Panc1 (cell line): ENCODE measurements around the gene SDK1. TPM values are rescaled to one million over a fixed set of nuclear protein-coding genes. Genes with fewer than 3 reads are reported as not detected.

Experiments
- ATAC-seq: fragments of 200-7000 bp; cut with Tn5 transposase; 2 replicates; pipeline ENCODE4 v1.9.1; 2020; ENCODE audit warnings: mild to moderate bottlenecking, moderate library complexity
- BruUV-seq: library from RNA; stranded (reverse); fragments of 400-500 nt; replicated peaks from 2 replicates; lab custom pipeline; 2021; lab: Mats Ljungman, UMichigan
- CTCF ChIA-PET: fragments of 300-600 bp; sonication (Branson Sonifier 250); formaldehyde crosslinking; loops from one replicate; lab custom pipeline; 2022; ENCODE audit warnings: antibody characterized with exemption; lab: Charles Lee
- POLR2A ChIA-PET: fragments of 300-600 bp; sonication (Branson Sonifier 250); formaldehyde crosslinking; loops from one replicate; lab custom pipeline; 2022; ENCODE audit warnings: antibody characterized with exemption; lab: Charles Lee
- DNase-seq: peaks from one replicate; pipeline ENCODE4 v3.0.0-alpha.2; 2010; ENCODE audit warnings: low read depth, low spot score
- H3K27ac ChIP-seq: 2 replicates; pipeline ENCODE4 v1.5.1; 2011; ENCODE audit warnings: mild to moderate bottlenecking, low read length, inconsistent platforms
- H3K27me3 ChIP-seq: fragments of 200-500 bp; sonication (Bioruptor generic); 2 replicates; pipeline ENCODE4 v1.6.0; 2014; ENCODE audit warnings: low read length, inconsistent platforms; ENCODE audit not compliant: control insufficient read depth, insufficient read depth
- H3K36me3 ChIP-seq: fragments of 200-500 bp; sonication (Bioruptor generic); 2 replicates; pipeline ENCODE4 v1.5.1; 2014; ENCODE audit warnings: inconsistent platforms, mild to moderate bottlenecking, low read length, moderate library complexity; ENCODE audit not compliant: control insufficient read depth, insufficient read depth
- H3K4me1 ChIP-seq: 2 replicates; pipeline ENCODE4 v1.5.1; 2011; ENCODE audit warnings: inconsistent platforms, mild to moderate bottlenecking, low read length, moderate library complexity; ENCODE audit not compliant: control insufficient read depth, insufficient read depth
- H3K4me3 ChIP-seq, 2 experiments: 2 replicates each; pipeline ENCODE4 v1.5.1; 2011 to 2012; ENCODE audit warnings: low read depth in 2 of 2, low read length in 2 of 2, mild to moderate bottlenecking in 2 of 2, inconsistent platforms in 1 of 2, moderate library complexity in 1 of 2
- H3K9me3 ChIP-seq: fragments of 200-500 bp; sonication (Bioruptor generic); 2 replicates; pipeline ENCODE4 v1.5.1; 2014; ENCODE audit warnings: low read depth, mild to moderate bottlenecking, inconsistent platforms, low read length, moderate library complexity; ENCODE audit not compliant: control insufficient read depth, insufficient read depth
- CTCF ChIP-seq: fragments of 450-650 bp; IDR thresholded peaks from 2 replicates; pipeline ENCODE4 v1.5.1; 2017; ENCODE audit warnings: mild to moderate bottlenecking
- POLR2AphosphoS5 ChIP-seq: IDR thresholded peaks from 2 replicates; pipeline ENCODE4 v1.6.1; 2012; ENCODE audit warnings: mild to moderate bottlenecking, low read depth, low read length, moderate library complexity
- REST ChIP-seq, 2 experiments: IDR thresholded peaks; 2 replicates each; pipeline ENCODE4 v1.6.1; 2011 to 2012; ENCODE audit warnings: low read depth in 2 of 2, control low read depth in 1 of 2, low read length in 1 of 2, mild to moderate bottlenecking in 1 of 2, moderate library complexity in 1 of 2; ENCODE audit not compliant: insufficient read depth in 1 of 2
- SIN3A ChIP-seq: IDR thresholded peaks from 2 replicates; pipeline ENCODE4 v1.6.1; 2012; ENCODE audit warnings: low read depth, mild to moderate bottlenecking, low read length, moderate library complexity, borderline replicate concordance; ENCODE audit not compliant: insufficient read depth
- TCF7L2 ChIP-seq: IDR thresholded peaks from 2 replicates; pipeline ENCODE4 v1.6.1; 2011; ENCODE audit warnings: mild to moderate bottlenecking, low read depth, low read length, inconsistent platforms
- in situ Hi-C: cut with HindIII; loops from 2 replicates; pipeline ENCODE4 v1.10.0; 2016; ENCODE audit warnings: low sequenced_read_pairs, low pct_unique_long_range_greater_than_20kb
- intact Hi-C: fragments of 100-400 bp; cut with micrococcal nuclease; formaldehyde crosslinking; loops from one replicate; pipeline ENCODE4 v1.10.0; 2022; ENCODE audit not compliant: unreplicated experiment
- total RNA-seq: library from RNA; stranded (reverse); gene quantifications from one replicate; pipeline ENCODE4 v1.2.1, GENCODE V29; 2021; ENCODE audit not compliant: unreplicated experiment

Gene SDK1
- total RNA-seq, 1 experiment from 2014 or later = 47.4 TPM

GRCh38 chr7:3893151-3893788 is 592.2 kb downstream of the SDK1 start:
- in situ Hi-C loops = no loop called here
- intact Hi-C loops = loop anchor here (10.0 kb wide), 1 partner anchor 588 kb away; the partner anchor contains the start of gene SDK1

GRCh38 chr7:3893789-3894153 is 592.7 kb downstream of the SDK1 start:
- ATAC-seq (no peak), DNase-seq (no peak)
- CTCF ChIA-PET = interaction anchor here (0.6 kb wide), 1 partner anchor 131 kb away, joined by 7 read pairs; no protein-coding TSS in a partner anchor
- H3K27ac ChIP-seq = no peak overlapping the region
- POLR2A ChIA-PET = interaction anchor here (0.6 kb wide), 1 partner anchor 545 kb away, joined by 9 read pairs; no protein-coding TSS in a partner anchor
- TF ChIP-seq REST (IDR thresholded peaks at IDR 0.05; ENCODE audit: insufficient read depth in 1 of 2, low read depth in 2 of 2, low read length in 1 of 2) = no peak
- no peak for TF ChIP-seq CTCF
- TF ChIP-seq TCF7L2 = no peak
- TF ChIP-seq POLR2AphosphoS5 = no peak
- TF ChIP-seq SIN3A = no peak
- no peak overlapping the region for H3K4me3 ChIP-seq
- H3K36me3 ChIP-seq = no peaks in the 10 kb centered on the region
- H3K4me1 ChIP-seq = peaks cover 3% of the 10 kb centered on the region; the same call in 1 of the 2 replicates
- in situ Hi-C loops = no loop called here
- BruUV-seq = no TSS peak
- H3K27me3 ChIP-seq = no peaks in the 10 kb centered on the region
- intact Hi-C loops = loop anchor here (10.0 kb wide), 1 partner anchor 589 kb away; the partner anchor contains the start of gene SDK1
- no peaks in the 10 kb centered on the region for H3K9me3 ChIP-seq

More at GRCh38 chr7:3893151-3893788, 592.2 kb downstream of the SDK1 start:
- no peak for DNase-seq
- H3K27me3 ChIP-seq = no peaks in the 10 kb centered on the region
- ChIA-PET CTCF (no interaction called here), POLR2A (no interaction called here)
- no peak overlapping the region for H3K4me3 ChIP-seq
- H3K36me3 ChIP-seq = no peaks in the 10 kb centered on the region
- H3K9me3 ChIP-seq = no peaks in the 10 kb centered on the region
- no peak for TF ChIP-seq REST (IDR thresholded peaks at IDR 0.05; ENCODE audit: insufficient read depth in 1 of 2, low read depth in 2 of 2, low read length in 1 of 2)
- TF ChIP-seq TCF7L2 = no peak
- no peak for TF ChIP-seq POLR2AphosphoS5
- no peak for TF ChIP-seq SIN3A
- TF ChIP-seq CTCF = no peak
- peaks cover 3% of the 10 kb centered on the region; the same call in 1 of the 2 replicates for H3K4me1 ChIP-seq
- ATAC-seq = no peak
- no peak overlapping the region for H3K27ac ChIP-seq
- BruUV-seq = no TSS peak
